ENCODE measurements around the gene CTSG.

Gene CTSG

GRCh38 chr14:24576182-24576581, at the start of gene CTSG:
Gene CTSG, minus strand, starts transcription at chr14:24576250. Its CDS starts 27 bp downstream, at chr14:24576223.
- TF ChIP-seq CTCF (conservative IDR thresholded peaks at IDR 0.05; ENCODE audit: low read depth, low read length) = no peak
- H3K4me3 ChIP-seq (ENCODE audit: low read depth, low read length) = no peak within 1 kb of the TSS
- DNase-seq (ENCODE audit: low read depth) = no peak

GRCh38 chr14:24613747-24614146, 37.7 kb upstream of the CTSG start:
- no peak for TF ChIP-seq CTCF (conservative IDR thresholded peaks at IDR 0.05; ENCODE audit: low read depth, low read length)
- no peak overlapping the region for H3K4me3 ChIP-seq (ENCODE audit: low read depth, low read length)
- DNase-seq (ENCODE audit: low read depth) = no peak

- TF ChIP-seq CTCF (conservative IDR thresholded peaks at IDR 0.05; ENCODE audit: low read depth, low read length) = no peak
- no peak overlapping the region for H3K4me3 ChIP-seq (ENCODE audit: low read depth, low read length)
- no peak for DNase-seq (ENCODE audit: low read depth)
Measured at GRCh38 chr14:24613241-24613640, 37.2 kb upstream of the CTSG start.

- no peak for TF ChIP-seq CTCF (conservative IDR thresholded peaks at IDR 0.05; ENCODE audit: low read depth, low read length)
- no peak overlapping the region for H3K4me3 ChIP-seq (ENCODE audit: low read depth, low read length)
- DNase-seq (ENCODE audit: low read depth) = no peak
Measured at GRCh38 chr14:24612196-24612595, 36.1 kb upstream of the CTSG start.

GRCh38 chr14:24609655-24610344, 33.8 kb upstream of the CTSG start, which contains the start of gene GZMH:
Gene GZMH, minus strand, starts transcription at chr14:24609685. Its CDS starts 72 bp downstream, at chr14:24609613.
- TF ChIP-seq CTCF (conservative IDR thresholded peaks at IDR 0.05; ENCODE audit: low read depth, low read length) = no peak
- DNase-seq (ENCODE audit: low read depth) = no peak
- H3K4me3 ChIP-seq (ENCODE audit: low read depth, low read length) = no peak within 1 kb of the TSS

- no peak for TF ChIP-seq CTCF (conservative IDR thresholded peaks at IDR 0.05; ENCODE audit: low read depth, low read length)
- no peak overlapping the region for H3K4me3 ChIP-seq (ENCODE audit: low read depth, low read length)
- no peak for DNase-seq (ENCODE audit: low read depth)
Measured at GRCh38 chr14:24607635-24608514, 31.8 kb upstream of the CTSG start.
